HG02943 (cell line): ENCODE data around the gene HHIPL1.

Experiments used
- ATAC-seq: cut with Tn5 transposase; IDR thresholded peaks from one replicate; pipeline ENCODE4 v1.9.1; 2021; ENCODE audit warnings: mild to moderate bottlenecking, low read depth, moderate library complexity; ENCODE audit not compliant: unreplicated experiment

Gene HHIPL1

GRCh38 chr14:99609245-99610170, 35.4 kb upstream of the HHIPL1 start:
- ATAC-seq, result no peak

GRCh38 chr14:99611646-99612045, 33.3 kb upstream of the HHIPL1 start:
- ATAC-seq, result no peak

GRCh38 chr14:99612071-99612737, 32.7 kb upstream of the HHIPL1 start:
- no peak for ATAC-seq

- no peak for ATAC-seq
Observed at GRCh38 chr14:99612738-99613330, 32.1 kb upstream of the HHIPL1 start.

- no peak for ATAC-seq
Observed at GRCh38 chr14:99615497-99616157, 29.3 kb upstream of the HHIPL1 start.

GRCh38 chr14:99616832-99617800, 27.8 kb upstream of the HHIPL1 start:
- ATAC-seq, result no peak

- ATAC-seq, result no peak
Observed at GRCh38 chr14:99619835-99620834, 24.8 kb upstream of the HHIPL1 start.

GRCh38 chr14:99621948-99622347, 23.0 kb upstream of the HHIPL1 start:
- ATAC-seq, result no peak

GRCh38 chr14:99624024-99624423, 20.9 kb upstream of the HHIPL1 start:
- ATAC-seq, result no peak

- ATAC-seq, result no peak
Observed at GRCh38 chr14:99624971-99625370, 20.0 kb upstream of the HHIPL1 start.

- ATAC-seq, result no peak
Observed at GRCh38 chr14:99625476-99625875, 19.5 kb upstream of the HHIPL1 start.

- no peak for ATAC-seq
Observed at GRCh38 chr14:99626041-99626648, 18.8 kb upstream of the HHIPL1 start.

GRCh38 chr14:99627100-99627499, 17.8 kb upstream of the HHIPL1 start:
- no peak for ATAC-seq

- no peak for ATAC-seq
Observed at GRCh38 chr14:99627510-99628381, 17.2 kb upstream of the HHIPL1 start.

GRCh38 chr14:99628887-99629618, 15.9 kb upstream of the HHIPL1 start:
- ATAC-seq, result no peak

- ATAC-seq, result no peak
Observed at GRCh38 chr14:99630202-99630601, 14.7 kb upstream of the HHIPL1 start.
